SIG-M5 treated with dmso at 0.1 percent for 504 hours (cell line): ENCODE results near the gene ROBO3.

Source experiments
- DNase-seq: peaks from one replicate; lab custom pipeline; 2025; ENCODE audit not compliant: unreplicated experiment; lab: John Stamatoyannopoulos, UW

ROBO3 gene

GRCh38 chr11:124890151-124890550, 24.9 kb downstream of the ROBO3 start:
- no peak for DNase-seq

DNA sequence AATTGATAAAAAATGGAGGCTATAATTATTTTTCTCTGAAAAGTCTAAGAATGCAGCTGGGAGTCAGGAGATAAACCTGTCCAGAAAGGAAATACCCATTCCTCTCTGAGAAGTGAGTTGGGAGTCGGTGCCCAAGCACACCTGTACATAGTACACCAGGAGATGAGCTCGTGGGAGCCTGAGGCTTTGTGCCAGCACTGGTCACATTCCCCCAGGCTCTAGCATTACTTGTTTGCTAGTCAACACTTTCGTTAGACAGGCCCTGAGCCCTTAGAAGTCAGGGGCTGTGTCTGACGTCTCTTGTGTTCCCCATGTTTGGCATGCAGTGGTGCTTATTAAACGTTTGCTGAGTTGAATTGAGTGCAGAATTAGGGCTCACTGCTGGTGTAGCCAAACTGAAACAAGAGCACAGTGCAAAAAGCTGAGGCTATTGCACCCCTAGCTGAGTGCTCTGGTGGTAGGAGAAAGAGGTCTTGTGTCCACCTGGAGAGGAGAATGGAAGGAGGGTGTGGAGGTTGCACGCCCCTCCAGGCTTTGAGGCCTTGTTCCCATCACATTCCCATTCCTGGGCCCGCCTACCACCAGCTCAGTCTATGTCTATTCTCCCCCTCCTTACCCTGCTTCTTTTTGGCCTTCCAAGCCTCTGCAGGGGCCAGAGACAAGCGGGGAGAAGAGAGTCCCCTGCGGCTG, 25.6 kb downstream of the ROBO3 start:
- DNase-seq = no peak

GRCh38 chr11:124891373-124891861, 26.2 kb downstream of the ROBO3 start:
- no peak for DNase-seq

- DNase-seq = no peak
Observed at GRCh38 chr11:124892146-124892545, 26.9 kb downstream of the ROBO3 start.

DNA sequence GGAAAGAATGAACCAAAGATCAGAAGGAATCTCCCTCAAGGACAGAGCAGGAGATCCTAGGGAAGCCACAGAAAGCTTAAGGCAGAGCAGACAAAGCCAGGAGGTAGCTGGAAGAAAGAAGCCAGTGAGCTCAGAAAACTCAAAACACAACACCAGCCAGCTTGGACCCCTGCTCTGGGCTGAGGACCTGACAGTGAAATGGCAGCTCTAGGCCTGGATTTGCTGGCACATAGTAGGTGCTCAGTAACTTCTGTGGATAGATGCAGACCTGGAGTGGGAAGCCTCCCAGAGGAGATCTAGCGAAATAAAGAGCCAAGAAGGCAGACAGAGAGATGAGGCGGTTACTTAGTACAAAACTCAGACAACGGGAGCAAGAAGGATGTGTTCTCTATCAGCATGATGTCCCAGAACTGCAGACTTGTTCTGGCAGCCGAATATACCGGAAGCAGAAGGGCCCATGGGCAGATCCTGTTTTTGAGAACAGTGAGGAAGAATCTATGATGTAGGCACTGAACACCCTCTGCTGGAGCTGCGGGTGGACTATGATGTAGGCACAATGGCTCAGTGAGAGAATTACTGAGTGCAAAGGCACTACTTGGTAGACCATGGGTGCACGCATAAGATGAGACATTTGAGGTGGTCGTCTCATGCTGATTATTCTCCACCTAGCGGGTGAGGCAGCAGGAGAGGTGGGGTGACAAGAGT, 27.7 kb downstream of the ROBO3 start:
- no peak for DNase-seq

- DNase-seq = no peak
Observed at GRCh38 chr11:124893781-124894401, 28.7 kb downstream of the ROBO3 start.

DNA sequence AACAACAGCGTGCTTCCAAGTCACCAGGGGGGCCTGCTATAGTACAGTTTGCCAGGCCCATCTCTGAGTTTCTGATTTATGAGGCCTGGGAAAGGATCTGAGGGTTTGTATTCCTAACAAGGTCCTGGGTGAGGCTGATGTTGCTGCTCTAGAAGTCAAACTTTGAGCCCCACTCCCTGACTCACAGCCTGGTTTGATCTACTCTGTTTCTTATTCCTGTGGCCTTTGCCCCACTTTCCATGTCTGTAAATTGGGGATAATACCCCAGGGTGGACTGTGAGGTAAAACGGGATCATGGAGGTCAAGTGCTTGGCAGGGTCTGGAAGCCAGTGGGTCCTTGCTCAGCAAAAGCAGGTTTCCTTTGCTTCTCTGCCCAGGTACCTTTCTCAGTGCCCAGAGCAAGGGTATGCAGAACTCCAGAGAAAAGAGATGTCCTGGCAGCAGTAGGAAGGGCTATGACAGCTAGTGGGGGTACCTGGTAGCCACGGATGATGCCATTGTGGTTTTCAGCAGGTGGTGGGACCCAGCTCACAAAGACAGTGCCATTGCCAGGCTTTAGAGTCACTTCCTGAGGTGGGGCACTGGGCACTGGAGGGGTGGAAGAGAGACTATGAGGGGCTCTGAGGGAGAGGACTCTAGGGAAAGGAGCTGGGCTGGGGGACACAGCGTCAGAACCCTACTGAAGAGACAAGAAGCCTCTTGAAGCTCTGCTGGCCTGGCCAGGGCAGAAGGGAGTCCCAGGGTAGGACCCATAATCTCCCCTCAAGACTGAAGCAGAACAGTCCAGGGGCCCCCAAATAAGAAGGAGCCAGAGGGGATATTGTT, 29.6 kb downstream of the ROBO3 start:
- DNase-seq = no peak

DNA sequence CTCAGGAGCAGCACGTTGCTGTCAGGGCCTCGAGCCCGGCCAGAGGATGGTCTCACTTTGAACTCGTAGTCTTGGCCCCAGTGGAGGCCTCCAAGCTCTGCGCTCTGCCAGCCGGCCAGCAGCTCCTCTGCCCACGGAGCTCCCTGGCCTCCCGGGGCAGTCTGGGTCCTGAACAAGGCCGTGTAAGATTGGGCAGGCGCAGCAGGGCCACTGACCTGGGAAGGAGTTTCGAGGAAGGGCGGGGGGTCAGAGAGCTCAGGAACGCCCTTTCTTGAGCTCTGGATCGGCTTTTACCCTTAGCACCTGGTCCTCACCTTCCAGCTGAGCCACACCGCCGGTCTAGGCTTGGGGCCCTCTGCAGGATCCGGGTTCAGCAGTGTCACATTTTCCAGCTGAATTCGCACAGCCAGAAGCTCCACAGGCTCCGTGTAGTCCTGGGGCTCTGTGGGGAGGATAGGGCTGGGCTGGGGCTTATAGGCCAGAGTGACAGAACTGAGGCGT, 30.3 kb downstream of the ROBO3 start:
- no peak for DNase-seq

GRCh38 chr11:124896071-124896750, 31.0 kb downstream of the ROBO3 start:
- no peak for DNase-seq

DNA sequence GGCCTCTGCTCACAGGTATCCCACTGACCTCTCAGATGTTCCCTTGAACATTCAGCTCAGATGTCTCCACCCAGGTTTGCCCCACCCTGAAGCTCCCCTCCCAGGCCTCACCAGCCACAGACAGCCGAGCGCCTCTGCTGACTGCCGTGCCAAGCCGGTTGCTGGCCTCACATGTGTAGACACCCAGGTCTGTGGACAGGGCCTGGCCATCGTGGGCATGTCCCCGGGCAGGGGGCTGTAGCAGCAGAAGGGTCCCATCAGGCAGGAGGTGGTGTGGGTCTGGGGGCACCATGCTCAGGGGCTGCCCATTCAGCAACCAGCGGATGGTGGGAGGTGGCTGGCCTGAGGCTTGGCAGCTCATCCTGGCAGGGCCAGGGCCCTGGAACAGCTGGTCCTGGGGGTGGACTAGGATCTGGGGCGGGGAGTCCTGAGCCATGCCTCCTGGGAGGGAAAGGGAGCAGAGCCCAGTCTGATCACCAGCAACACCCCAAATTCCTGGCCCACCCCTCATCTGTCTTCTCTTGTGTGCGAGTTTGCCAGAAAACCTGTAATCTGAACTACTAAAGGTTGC, 31.7 kb downstream of the ROBO3 start:
- no peak for DNase-seq

- no peak for DNase-seq
Observed at GRCh38 chr11:124897674-124898262, 32.5 kb downstream of the ROBO3 start, which contains the start of gene ROBO4. Gene ROBO4 (minus strand): TSS chr11:124897865. CDS start chr11:124897795, 70 bp downstream.

DNA sequence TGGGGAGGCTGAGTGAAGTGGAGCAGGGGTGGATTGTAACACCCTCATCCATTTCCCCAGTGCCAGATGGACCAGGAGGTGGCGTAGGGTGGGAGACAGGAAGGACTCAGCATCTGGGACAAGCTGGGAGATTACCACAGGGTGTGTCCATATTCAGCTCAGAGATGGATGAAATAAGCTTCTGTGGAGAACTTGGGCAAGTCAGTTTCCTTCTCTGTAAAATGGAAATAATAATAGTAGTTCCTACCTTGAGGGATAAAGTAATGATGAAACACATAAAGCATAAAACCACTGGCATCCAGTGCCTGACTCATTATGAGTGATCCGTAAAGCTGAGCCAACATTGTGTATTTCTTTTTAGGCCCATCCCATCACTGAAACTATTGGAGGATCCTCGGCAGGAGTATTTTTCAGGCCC, 33.0 kb downstream of the ROBO3 start:
- no peak for DNase-seq

- no peak for DNase-seq
Observed at GRCh38 chr11:124898711-124899110, 33.5 kb downstream of the ROBO3 start.

DNA sequence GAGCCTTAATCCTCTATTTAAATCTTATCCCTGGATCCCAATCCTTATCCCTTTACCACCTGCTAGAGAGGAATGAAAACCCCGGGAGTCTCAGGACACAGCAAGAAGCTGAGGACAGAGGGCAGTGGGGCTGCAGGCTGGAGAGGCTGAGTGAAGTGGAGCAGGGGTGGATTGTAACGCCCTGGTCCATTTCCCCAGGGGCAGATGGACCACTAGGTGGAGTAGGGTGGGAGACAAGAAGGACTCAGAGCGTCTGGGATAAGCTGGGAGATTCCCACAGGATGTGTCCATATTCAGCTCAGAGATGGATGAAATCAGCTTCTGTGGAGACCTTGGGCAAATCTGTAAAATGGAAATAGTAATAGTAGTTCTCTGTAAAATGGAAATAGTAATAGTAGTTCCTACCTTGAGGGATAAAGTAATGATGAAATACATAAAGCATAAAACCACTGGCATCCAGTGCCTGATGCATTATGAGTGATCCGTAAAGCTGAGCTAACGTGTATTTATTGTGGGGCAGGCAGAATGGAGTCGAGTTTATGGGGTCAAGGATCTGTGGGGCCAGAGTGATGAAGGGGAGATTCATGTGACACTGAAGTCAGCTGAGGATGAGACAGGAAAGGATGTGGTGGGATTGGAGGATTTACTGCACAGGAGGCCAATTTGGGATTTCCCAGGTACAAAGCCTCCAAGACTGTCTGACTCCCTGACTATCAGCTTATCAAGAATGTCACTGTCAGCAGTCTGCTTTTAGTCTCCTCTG, 34.3 kb downstream of the ROBO3 start:
- no peak for DNase-seq

GRCh38 chr11:124900464-124900863, 35.2 kb downstream of the ROBO3 start:
- DNase-seq = no peak

DNA sequence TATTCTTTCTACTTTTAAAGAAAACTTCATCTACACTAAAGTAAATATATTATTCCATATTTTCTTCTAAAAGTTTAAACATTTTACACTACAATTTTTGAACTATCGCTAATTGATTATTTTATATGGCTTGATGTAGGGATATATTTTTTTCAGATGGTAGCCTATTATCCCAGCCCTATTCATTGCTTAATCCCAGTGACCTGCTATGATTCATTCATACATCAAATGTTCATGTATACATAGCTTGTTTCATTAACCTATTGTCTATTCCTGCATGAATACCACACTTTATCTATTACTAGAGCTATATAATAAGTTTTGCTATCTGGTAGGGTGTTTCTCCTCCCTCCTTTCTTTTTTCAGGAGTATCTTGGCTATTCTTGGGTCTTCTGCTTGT, 37.4 kb downstream of the ROBO3 start:
- no peak for DNase-seq

- DNase-seq = no peak
Observed at GRCh38 chr11:124915541-124916369, 50.5 kb downstream of the ROBO3 start.

GRCh38 chr11:124916370-124916710, 51.1 kb downstream of the ROBO3 start:
- no peak for DNase-seq
